Stimulated activated CD8-positive, alpha-beta memory T cell treated with anti-CD3 and anti-CD28 coated beads, Interleukin-4, amount 100 ng/mL, for 24 hours (primary cell): Measurements from ENCODE around the gene DLG4.

ENCODE experiments used
- DNase-seq: peaks from one replicate; pipeline ENCODE4 v3.0.0-alpha.2; 2020; ENCODE audit warnings: low read depth

Gene DLG4

DNA sequence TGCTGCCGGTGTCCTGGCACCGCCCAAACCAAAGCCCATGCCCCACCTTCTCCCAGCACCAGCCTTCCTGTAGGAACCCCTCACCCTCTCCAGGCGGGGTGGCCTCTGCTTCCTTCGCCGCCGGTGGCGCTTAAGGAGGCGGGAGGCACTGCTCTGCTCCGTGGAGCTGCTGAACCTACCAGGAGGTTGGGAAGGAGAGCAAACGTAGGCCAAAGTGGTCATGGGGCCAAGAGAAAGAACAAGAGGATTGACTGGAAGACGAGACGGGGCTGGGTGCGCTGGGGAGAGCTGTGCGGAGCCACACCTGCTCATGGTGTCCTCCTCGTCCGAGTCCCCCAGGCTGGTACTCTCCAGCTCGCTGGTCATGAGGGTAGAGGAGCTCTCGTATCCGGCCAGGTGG is 9.9 kb upstream of the DLG4 start:
- DNase-seq = no peak

DNA sequence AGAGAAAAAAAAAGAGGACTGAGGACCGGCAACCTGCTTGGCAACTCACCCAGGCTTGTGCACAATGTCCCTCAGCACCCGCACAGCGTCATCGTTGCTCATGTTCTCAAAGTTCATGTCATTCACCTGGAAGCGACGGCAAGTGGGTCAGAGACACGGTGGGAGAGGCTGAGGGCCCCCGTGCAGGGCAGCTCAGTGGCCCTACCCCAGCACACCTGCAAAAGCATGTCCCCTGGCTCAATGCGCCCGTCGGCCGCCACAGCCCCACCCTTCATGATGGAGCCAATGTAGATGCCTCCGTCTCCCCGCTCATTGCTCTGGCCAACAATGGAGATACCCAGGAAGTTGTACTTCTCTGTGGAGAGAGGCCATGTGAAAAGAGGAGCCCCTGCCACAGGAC is 9.3 kb upstream of the DLG4 start:
- no peak for DNase-seq

DNA sequence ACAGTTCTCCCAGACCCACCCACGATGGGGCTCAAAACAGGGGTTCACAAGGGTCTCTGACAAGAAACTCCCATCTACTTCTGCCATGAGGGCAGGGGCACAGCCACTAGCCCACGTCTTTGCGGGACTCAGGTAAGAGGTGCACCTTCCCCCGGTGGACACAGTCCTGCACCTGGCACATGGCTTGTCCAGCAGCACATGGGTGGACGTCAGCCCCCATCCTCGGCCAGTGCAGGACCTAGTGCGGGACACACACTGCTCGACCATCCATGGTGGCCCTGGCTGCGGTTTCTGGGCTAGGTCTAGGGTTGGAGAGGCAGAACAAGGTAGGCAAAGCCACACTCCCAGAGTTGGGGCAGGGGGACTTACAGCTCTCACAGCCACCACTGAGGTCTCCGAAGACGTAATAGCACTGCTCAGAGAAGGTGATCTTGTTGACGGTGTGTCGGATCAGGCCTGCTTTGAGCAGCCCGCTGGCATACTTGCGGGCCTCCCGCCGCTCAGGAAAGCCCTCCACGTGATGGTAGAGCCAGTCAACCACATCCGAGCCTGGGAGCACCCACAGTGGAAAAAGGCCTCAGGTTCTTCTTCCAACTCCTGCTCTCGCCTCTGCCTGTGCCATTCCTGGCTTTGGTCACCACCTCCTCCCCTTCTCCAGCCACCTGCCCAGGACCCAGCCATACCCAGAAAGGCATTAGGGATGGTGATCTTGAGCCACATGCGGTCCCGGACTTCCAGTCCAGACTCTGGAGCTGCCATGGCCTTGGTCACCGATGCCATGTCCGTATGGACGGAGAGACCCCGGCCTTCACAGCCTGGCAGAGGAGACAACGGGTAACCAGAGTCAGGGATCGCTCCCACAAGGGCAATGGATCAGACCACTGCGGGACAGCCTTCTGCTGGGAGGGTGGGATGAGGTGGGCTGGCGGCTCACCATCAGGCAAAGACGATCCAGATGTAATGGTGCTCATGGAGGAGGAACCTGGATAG is 7.4 kb upstream of the DLG4 start:
- no peak for DNase-seq

DNA sequence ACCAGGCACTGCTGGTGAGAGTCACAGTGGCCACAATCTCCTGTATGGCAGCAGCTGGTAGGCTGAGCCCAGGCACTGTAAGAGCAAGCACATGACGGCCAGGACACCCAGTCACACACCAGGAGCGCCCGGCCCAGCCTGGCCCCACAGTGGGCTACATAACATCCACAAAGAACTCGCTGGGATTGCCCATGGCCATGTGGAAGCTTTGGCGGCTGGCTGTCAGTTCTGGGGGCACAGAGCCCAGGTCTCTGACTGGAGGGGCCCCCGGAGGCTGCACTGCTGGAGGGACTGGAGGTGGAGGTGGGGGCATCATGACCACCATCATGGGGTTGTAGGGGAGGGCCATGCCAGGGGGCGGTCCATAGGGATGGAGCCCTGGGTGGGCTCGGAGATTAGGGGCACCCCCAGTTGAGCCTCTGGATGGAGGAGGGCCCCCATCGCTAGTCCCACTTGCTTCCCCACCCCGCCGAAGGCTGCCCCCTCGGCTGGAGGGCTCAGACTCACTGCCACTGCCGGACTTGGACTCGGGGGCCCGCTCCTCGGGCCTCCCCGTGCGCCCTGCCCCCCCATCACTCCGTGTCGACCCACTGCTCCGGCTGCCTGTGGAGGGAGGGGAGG is 6.2 kb upstream of the DLG4 start:
- DNase-seq = no peak

DNA sequence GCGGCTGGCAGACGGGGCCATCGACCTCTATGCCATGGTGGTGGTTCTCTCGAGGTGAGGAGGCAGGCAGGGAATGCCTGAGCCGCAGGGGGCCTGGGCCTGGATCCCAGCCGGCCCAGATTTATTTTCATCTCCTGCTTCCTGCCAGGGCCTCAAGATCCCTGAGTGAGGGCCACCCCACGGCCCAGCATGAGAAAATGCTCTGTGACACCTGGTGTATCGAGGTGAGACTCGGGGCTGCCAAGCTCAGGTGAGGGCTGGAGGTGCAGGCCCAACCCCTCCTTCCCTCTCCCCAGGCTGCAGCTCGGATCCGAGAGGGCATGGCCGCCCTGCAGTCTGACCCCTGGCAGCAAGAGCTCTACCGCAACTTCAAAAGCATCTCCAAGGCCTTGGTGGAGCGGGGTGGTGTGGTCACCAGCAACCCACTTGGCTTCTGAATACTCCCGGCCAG is 5.0 kb upstream of the DLG4 start:
- DNase-seq = no peak

DNA sequence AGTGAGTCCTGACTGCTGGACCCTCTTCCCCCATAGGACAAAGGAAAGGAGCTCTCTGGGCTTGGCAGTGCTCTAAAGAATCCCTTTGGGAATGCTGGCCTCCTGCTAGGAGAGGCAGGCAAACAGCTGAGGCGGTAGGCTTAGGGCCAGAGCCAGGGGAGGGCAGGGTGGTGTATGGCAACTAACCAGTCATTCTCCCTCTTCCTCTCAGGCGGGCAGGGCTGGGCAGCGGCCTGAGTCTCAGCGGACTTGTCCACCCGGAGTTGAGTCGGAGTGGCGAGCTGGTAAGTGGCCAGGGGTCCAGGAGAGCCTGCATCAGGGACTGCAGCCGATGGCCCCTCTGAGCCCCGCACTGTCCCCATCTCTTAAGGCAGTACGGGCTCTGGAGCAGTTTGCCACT is 4.5 kb upstream of the DLG4 start:
- DNase-seq = no peak

DNA sequence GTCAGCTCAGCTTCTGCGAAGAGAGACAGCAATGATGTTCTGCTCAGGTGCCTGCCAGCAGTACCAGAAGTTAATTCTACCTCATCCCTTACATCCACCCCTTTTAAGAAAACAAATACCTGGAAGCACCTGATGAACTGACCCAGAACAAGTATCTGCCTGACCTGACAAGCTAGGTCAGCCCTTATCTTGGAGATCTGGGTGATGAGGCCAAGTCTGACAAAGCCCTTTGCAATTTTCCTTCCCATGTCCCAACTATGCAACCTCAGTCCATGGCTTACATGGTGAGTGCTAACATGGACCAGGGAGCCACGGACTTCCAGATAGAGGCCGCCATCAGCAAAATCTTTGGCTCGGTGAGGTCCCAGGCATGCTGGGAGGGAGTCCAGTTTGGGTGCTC is 3.7 kb upstream of the DLG4 start:
- no peak for DNase-seq

DNA sequence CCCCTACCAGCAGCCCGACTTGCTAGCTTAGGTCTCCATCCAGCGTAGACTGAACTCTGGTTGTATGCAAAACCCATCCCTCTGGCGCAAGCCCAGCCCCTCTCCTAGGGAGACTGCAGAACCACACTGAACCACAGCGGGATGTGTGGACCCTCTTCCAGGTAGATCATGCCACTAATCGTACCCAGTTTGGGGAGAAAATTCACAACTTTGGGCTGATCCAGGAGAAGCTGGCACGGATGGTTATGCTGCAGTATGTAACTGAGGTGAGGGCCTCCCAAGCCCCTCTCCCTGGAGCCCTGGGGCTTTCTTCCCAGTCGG is 3.3 kb upstream of the DLG4 start:
- no peak for DNase-seq

DNA sequence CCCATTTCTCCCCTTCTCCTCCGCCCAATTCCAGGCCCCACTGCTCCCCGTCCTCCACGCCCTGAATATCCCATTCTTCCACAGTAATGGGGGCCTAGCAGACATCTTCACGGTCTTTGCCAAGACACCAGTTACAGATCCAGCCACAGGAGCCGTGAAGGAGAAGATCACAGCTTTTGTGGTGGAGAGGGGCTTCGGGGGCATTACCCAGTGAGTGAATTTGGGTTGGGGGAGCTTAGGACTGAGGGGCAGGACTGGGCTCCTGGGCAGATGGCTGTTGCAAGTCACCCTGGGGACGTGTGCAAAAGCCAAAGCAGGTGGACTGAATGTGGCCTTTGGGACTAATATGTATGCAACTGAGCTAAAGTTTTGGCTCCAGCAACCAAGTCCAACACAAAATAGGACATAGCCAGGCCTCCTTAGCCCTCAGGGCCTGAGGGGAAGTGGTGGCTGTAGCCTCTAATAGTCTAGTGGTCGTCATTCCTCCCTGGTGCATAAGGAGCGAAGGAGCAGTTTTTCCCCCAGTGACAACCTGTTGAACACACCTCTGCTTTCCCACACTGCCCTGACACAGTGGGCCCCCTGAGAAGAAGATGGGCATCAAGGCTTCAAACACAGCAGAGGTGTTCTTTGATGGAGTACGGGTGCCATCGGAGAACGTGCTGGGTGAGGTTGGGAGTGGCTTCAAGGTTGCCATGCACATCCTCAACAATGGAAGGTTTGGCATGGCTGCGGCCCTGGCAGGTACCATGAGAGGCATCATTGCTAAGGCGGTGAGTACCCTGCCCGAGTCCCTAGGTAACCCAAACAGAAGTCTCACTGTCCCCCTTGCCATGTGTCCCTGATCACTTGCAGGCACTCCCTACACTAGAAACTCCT is 2.7 kb upstream of the DLG4 start:
- DNase-seq = no peak

DNA sequence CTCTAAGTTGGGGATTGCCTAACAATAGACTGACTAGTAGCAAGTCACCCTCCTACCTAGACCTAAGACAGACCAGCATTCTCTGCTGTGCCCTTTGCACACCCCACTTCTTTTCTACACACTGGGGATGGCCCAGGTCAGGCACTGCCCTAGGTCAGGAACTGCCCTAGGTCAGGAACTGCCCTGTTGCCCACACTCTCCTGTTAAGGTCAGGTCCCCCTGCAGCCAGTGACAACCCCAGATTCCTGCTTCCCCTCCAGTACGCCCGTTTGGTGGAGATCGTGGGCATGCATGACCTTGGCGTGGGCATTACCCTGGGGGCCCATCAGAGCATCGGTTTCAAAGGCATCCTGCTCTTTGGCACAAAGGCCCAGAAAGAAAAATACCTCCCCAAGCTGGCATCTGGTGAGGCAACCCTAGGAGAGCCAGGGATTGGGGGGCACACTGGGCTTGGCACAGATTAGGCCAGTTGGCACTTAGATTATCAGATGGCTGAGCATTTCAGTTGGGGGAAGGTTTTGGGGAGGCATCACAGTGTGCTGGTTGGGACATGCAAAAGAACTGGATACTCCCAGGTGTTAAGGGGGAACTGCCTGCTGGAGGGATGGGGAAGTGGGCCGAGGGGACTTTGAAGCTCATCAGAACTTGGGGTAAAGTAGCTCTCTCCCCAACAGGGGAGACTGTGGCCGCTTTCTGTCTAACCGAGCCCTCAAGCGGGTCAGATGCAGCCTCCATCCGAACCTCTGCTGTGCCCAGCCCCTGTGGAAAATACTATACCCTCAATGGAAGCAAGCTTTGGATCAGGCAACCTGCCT is 1.8 kb upstream of the DLG4 start:
- DNase-seq = no peak

DNA sequence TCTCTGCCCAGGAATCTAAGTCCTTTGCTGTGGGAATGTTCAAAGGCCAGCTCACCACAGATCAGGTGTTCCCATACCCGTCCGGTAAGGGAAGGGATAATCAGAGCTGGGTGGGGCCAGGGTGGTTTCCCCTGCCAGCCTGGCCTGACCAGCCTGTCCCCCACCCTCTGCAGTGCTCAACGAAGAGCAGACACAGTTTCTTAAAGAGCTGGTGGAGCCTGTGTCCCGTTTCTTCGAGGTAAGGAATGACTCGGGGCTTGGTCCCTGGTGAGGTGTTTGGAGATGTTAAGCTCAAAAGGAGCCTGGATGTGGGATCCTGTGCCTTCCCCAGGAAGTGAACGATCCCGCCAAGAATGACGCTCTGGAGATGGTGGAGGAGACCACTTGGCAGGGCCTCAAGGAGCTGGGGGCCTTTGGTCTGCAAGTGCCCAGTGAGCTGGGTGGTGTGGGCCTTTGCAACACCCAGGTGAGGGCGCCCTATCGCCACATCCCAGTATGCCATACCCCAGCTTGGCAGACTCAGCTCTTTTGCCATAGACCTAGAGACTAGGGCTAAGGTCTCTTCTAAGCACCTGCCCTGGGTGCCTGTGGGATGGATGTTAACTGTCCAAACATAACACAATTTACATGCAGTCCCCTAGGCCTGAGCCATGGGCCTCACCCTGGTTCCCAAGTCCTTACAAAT is 1.1 kb upstream of the DLG4 start:
- DNase-seq = peak; percentile 43

DNA sequence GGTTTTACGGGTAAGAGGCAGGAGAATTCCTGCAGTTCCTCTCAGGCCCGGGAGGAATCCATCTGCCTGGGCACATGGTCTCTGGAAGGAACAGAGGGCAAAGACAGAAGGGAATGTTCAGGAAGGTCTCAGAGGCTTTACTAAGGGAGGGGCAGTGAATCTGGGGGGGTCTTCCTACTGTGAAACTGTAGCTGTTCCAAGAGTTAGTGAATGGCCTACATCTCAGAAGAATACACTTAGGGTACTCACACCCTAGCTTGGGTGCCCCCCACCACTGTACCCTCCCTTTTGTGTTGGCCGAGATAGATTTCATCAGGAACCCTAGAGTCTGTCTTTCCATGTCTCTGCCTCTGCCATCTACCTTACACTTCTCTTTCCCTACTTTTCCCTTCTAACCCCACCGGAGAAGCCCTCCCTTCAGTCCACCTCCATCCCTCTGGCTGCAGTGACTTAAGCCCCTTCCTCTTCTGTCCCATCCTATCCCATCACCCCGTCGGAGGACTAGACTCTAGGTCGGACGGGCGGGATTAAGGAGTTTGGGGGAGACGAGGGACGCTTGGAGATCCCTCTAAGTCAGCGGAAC is 316 bp downstream of the DLG4 start:
- no peak for DNase-seq

DNA sequence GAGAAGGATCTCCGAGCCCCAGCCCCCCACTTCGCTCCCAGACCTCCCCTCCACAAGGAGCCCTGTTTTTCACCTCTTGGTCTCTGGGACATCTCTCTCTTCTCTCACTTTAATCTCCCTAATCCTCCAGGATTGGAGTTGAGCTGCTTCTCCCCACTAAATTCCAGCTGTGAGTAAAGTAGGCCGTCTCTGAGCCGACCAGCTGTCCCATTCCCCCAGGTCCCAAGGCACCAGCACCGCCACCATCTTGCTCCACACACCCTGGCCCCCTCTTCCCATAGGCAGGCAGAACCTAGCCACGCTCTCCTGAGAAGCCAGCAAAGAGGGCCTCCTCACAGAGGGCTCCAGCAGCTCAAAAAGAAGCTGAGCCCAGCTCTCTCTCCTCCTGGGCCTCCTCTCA is 878 bp downstream of the DLG4 start:
- no peak for DNase-seq

DNA sequence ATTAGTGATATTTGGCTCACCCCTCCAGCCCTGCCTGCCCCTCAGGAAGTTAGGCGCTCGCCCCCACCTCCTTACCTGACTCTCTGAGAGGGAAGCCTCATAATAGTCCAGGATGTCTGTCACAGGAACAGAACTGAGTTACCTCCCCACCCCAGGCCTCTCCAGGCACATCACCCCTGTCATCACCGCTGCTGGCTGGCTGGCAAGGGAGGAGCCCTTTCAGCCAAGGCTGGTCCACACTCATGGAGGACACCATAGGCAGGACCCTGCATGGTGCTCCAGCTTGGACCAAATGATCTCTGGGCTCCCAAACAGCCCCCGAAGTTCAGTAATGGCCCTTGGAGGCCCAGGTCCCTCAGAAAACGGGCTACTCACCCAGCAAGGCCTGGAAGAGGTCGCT is 1.5 kb downstream of the DLG4 start:
- DNase-seq = no peak

DNA sequence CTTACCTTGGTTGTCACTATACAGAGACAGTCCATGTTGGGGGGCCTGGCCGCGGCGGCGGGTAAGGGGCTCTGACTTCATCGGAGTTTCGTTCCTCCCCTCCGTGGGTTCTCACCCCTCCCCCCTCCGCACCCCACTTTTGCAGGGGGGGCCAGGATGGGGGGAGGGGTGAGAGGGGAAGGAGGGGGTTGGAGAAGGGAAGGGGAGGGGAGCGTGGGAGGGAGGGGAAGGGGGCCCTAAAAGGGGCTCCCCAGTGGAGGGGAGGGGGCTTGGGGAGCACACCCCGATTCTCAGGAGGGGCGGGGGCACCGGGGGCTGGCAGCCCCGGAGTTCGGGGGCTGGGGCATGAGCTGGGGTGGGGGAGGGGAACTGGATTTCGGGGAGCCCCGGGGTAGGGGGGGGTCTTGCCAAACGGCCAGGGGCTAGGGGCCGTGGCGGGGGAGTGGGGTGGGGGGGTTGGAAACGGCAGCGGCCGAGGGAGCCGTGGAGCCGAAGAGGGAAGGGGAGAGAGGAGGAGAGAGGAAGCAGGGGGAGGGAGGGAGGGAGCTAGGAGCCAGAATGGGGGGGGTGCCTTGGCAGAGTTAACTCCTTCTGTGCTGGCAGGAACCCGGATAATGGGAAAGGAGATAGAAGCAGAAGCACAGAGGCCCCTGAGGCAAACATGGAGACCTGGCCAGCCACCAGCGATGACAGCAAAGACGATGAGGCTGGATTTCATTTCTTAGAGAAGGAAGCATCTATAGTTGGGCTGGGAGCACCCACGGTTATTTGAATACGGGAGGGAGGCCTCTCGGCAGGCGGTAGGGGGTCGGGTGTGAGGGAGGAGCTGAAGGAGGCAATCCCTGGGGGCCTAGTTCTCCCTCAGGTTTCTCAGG is 2.3 kb downstream of the DLG4 start:
- DNase-seq = no peak

DNA sequence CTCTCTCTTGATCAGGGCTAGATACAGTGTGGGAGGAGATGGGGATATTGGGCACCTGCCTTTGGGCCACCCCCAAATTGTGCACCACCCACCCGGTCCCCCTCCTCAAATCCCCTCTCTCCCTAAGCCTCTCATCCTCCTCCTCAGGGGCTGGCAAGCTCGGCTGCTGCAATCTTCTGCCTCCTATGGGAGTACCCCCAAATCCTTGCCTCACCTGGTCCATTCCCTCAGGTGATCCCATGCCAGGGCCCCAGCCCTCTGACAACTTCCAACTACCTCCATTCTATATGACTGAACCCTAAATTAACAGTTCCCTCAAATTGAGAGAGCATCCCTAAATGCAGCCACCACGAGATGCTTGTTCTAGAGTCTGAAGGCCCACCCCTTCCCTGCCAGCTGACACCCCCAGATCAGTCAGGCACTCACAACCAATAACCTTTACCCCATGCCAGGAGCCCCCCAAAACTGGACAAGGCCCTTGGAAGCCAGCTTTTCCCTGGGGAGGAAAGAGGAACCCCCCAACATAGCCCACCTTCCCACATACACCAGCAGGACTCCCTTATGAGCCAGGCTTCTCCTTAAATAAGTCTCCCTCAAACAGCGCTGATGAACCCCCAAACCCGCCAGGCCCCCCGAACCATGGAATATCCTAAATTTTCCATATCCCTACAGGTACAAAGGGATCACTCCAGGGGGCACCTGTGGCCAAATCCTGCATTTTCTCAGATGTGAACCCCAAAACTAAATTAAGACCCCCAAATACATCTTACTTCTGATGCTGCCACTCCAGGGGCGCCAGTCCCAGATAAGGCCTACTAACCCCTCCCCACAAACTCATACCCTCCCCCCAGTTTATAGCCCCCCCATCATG is 3.2 kb downstream of the DLG4 start:
- DNase-seq = no peak

DNA sequence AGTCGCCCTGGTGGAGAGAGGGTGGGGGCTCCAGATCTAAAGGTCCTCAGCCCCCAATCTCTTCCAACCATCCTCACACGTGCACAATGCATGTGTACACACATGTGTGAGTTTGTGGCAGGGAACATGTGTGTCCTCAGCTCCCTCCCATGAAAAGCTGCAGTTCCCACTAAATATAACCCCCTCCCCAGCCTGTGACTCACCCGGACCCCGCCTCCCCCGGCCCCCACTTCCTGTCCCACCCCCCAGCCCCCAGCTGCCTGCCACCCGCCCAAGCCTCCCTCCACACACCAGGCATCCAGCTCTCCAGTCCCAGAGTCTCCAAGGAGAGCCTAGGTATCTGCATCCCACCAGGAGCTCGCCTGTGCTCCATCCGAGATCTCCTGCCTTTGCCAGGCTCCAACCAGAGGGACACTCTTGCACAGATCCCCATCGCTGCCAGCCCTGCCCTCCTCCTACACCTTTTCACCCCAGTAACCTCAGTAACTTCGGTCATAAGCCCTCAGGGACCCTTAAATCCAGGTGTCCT is 3.9 kb downstream of the DLG4 start:
- no peak for DNase-seq

DNA sequence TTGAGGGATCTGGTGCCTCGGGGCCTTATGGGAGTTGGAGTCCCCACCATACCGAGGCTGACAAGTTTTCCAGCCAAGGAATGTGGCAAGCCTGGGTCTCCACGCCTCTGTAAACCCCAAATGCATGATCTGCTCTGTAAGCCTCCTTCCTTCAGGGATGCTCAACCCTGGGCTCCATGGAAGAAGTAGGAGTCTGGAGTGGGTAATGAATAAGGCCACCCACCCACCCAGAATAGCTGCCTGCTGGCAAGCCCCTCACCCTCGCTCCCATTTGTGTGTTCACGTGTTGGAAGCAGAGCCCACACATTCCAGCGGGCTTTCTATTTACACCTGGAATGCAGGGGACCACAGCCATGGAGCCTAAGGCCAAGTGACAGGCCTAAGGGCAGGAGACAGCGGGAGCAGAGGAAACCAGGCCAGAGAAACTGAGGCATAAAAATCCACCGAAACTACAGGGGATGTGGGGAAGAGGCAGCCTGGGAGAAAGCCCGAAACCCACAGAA is 4.4 kb downstream of the DLG4 start:
- DNase-seq = no peak
